Osteoblast (primary cell): ENCODE data around the gene MTCH1. TPM values are rescaled to one million over a fixed set of nuclear protein-coding genes. Genes with fewer than 3 reads are reported as not detected.

Source experiments
- DNase-seq: peaks from one replicate; pipeline ENCODE4 v3.0.0; 2011; ENCODE audit warnings: low spot score, mixed read lengths; ENCODE audit not compliant: insufficient read length; ENCODE audit errors: missing footprints
- H2AFZ ChIP-seq: 2 replicates; pipeline ENCODE4 v1.6.0; 2011; ENCODE audit warnings: mild to moderate bottlenecking, low read length
- H3K27ac ChIP-seq: 2 replicates; pipeline ENCODE4 v1.5.1; 2011; ENCODE audit warnings: mild to moderate bottlenecking, low read depth, low read length, moderate library complexity
- H3K27me3 ChIP-seq: 2 replicates; pipeline ENCODE4 v1.6.0; 2012; ENCODE audit warnings: mild to moderate bottlenecking, control low read depth, inconsistent platforms, low read length, moderate library complexity; ENCODE audit not compliant: insufficient read depth
- H3K36me3 ChIP-seq: 2 replicates; pipeline ENCODE4 v1.5.1; 2011; ENCODE audit warnings: mild to moderate bottlenecking, low read length, control low read depth, moderate library complexity; ENCODE audit not compliant: insufficient read depth
- H3K4me1 ChIP-seq: 2 replicates; pipeline ENCODE4 v1.5.1; 2011; ENCODE audit warnings: mild to moderate bottlenecking, low read length, control low read depth, moderate library complexity; ENCODE audit not compliant: insufficient read depth
- H3K4me2 ChIP-seq: 2 replicates; pipeline ENCODE4 v1.6.0; 2011; ENCODE audit warnings: mild to moderate bottlenecking, low read length; ENCODE audit not compliant: insufficient read depth
- H3K4me3 ChIP-seq: fragments of 200-600 bp; sonication (generic); 3 replicates; pipeline ENCODE4 v1.5.1; 2012; ENCODE audit warnings: mild to moderate bottlenecking, low read length, inconsistent platforms; ENCODE audit not compliant: insufficient read depth
- H3K79me2 ChIP-seq: 2 replicates; pipeline ENCODE4 v1.6.0; 2012; ENCODE audit warnings: mild to moderate bottlenecking, low read length, control low read depth, inconsistent platforms; ENCODE audit not compliant: insufficient read depth
- H3K9me3 ChIP-seq: 2 replicates; pipeline ENCODE4 v1.5.1; 2011; ENCODE audit warnings: low read depth, low read length, control low read depth
- H4K20me1 ChIP-seq: 2 replicates; pipeline ENCODE4 v1.6.0; 2012; ENCODE audit warnings: mild to moderate bottlenecking, low read length, control low read depth; ENCODE audit not compliant: insufficient read depth
- CTCF ChIP-seq: IDR thresholded peaks from 2 replicates; pipeline ENCODE4 v1.5.1; 2011; ENCODE audit warnings: mild to moderate bottlenecking, low read depth, low read length, moderate library complexity; ENCODE audit errors: extremely low read depth
- total RNA-seq: library from RNA; depleted of rRNA; stranded (reverse); fragments of >200 nt; gene quantifications from 2 replicates; pipeline ENCODE4 v1.2.3, GENCODE V29; 2012

Gene MTCH1
- total RNA-seq, 1 donor = 185 TPM

- Histone ChIP-seq H3K9me3 (no peaks in the 10 kb centered on the region), H3K36me3 (no peaks in the 10 kb centered on the region), H3K27ac (no peak overlapping the region), H2AFZ (no peak overlapping the region), H3K27me3 (no peaks in the 10 kb centered on the region), H3K79me2 (no peaks in the 10 kb centered on the region), H4K20me1 (no peaks in the 10 kb centered on the region), H3K4me3 (no peak overlapping the region), H3K4me2 (no peak overlapping the region), H3K4me1 (peaks cover 13% of the 10 kb centered on the region)
- no peak for DNase-seq
- no peak for TF ChIP-seq CTCF
Observed at GRCh38 chr6:37010402-37010892, 24.5 kb upstream of the MTCH1 start.

- no peaks in the 10 kb centered on the region for H3K27me3 ChIP-seq
- no peak overlapping the region for H3K27ac ChIP-seq
- TF ChIP-seq CTCF = no peak
- H3K4me2 ChIP-seq = no peak overlapping the region
- H3K4me3 ChIP-seq = no peak overlapping the region
- H3K4me1 ChIP-seq = peaks cover 13% of the 10 kb centered on the region
- H3K36me3 ChIP-seq = no peaks in the 10 kb centered on the region
- no peaks in the 10 kb centered on the region for H3K79me2 ChIP-seq
- no peak overlapping the region for H2AFZ ChIP-seq
- no peaks in the 10 kb centered on the region for H4K20me1 ChIP-seq
- H3K9me3 ChIP-seq = no peaks in the 10 kb centered on the region
- no peak for DNase-seq
Observed at GRCh38 chr6:37008484-37009465, 22.8 kb upstream of the MTCH1 start.

GRCh38 chr6:37007340-37008043 is 21.5 kb upstream of the MTCH1 start:
- Histone ChIP-seq H3K9me3 (no peaks in the 10 kb centered on the region), H3K4me1 (peaks cover 13% of the 10 kb centered on the region), H2AFZ (no peak overlapping the region), H4K20me1 (no peaks in the 10 kb centered on the region), H3K4me2 (no peak overlapping the region), H3K4me3 (no peak overlapping the region), H3K27ac (no peak overlapping the region), H3K79me2 (no peaks in the 10 kb centered on the region), H3K27me3 (no peaks in the 10 kb centered on the region), H3K36me3 (no peaks in the 10 kb centered on the region)
- DNase-seq = peak; percentile 90
- no peak for TF ChIP-seq CTCF
